Keratinocyte (primary cell): ENCODE results near the gene MBD3L1.

Experiments used
- EZH2 ChIP-seq: IDR thresholded peaks from one replicate; pipeline ENCODE4 v1.6.1; 2012; ENCODE audit warnings: inconsistent platforms, mild to moderate bottlenecking, low read length, moderate library complexity
- TF ChIP-seq, protein P1 (sequence below), 3 experiments: IDR thresholded peaks in 1 of 3; conservative IDR thresholded peaks in 1 of 3; optimal IDR thresholded peaks in 1 of 3; 2 replicates in 2 of 3; 3 replicates in 1 of 3; pipeline versions ENCODE3 to v1.5.1; 2011; ENCODE audit warnings: low read length in 3 of 3, mild to moderate bottlenecking in 3 of 3, moderate library complexity in 2 of 3, control low read depth in 1 of 3, inconsistent platforms in 1 of 3; ENCODE audit not compliant: insufficient read depth in 2 of 3; ENCODE audit errors: extremely low read depth in 1 of 3

DNA sequence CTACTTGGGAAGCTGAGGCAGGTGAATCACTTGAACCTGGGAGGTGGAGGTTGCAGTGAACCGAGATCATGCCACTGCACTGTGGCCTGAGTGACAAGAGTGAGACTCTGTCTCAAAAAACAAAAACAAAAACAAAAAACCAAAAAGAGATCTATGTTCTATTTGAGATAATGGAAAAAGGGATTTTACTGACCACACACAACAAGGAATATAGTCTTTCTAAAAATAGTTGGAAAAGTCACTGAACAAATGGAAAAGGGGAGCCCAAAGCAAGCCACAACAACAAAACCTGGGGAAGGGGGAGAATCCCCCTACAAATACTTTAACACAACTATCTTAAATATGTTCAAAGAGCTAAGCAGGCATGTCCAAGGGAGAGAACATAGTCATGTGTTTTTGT is 37.4 kb upstream of the MBD3L1 start:
- TF ChIP-seq EZH2 = no peak
- TF ChIP-seq, protein P1, sequence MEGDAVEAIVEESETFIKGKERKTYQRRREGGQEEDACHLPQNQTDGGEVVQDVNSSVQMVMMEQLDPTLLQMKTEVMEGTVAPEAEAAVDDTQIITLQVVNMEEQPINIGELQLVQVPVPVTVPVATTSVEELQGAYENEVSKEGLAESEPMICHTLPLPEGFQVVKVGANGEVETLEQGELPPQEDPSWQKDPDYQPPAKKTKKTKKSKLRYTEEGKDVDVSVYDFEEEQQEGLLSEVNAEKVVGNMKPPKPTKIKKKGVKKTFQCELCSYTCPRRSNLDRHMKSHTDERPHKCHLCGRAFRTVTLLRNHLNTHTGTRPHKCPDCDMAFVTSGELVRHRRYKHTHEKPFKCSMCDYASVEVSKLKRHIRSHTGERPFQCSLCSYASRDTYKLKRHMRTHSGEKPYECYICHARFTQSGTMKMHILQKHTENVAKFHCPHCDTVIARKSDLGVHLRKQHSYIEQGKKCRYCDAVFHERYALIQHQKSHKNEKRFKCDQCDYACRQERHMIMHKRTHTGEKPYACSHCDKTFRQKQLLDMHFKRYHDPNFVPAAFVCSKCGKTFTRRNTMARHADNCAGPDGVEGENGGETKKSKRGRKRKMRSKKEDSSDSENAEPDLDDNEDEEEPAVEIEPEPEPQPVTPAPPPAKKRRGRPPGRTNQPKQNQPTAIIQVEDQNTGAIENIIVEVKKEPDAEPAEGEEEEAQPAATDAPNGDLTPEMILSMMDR (optimal IDR thresholded peaks at IDR 0.05 in 1 of 3, IDR thresholded peaks at IDR 0.05 in 1 of 3, conservative IDR thresholded peaks at IDR 0.05 in 1 of 3; ENCODE audit: extremely low read depth in 1 of 3, insufficient read depth in 2 of 3, low read length in 3 of 3) = no peak
